Measurements from ENCODE around the gene SPIRE2.

- TF ChIP-seq, protein P1, sequence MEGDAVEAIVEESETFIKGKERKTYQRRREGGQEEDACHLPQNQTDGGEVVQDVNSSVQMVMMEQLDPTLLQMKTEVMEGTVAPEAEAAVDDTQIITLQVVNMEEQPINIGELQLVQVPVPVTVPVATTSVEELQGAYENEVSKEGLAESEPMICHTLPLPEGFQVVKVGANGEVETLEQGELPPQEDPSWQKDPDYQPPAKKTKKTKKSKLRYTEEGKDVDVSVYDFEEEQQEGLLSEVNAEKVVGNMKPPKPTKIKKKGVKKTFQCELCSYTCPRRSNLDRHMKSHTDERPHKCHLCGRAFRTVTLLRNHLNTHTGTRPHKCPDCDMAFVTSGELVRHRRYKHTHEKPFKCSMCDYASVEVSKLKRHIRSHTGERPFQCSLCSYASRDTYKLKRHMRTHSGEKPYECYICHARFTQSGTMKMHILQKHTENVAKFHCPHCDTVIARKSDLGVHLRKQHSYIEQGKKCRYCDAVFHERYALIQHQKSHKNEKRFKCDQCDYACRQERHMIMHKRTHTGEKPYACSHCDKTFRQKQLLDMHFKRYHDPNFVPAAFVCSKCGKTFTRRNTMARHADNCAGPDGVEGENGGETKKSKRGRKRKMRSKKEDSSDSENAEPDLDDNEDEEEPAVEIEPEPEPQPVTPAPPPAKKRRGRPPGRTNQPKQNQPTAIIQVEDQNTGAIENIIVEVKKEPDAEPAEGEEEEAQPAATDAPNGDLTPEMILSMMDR (IDR thresholded peaks at IDR 0.05) = no peak
- TF ChIP-seq POLR2A (IDR thresholded peaks at IDR 0.05) = peak in 1 of 2 donors; percentile 7
Observed at GRCh38 chr16:89863741-89864526, 35.7 kb downstream of the SPIRE2 start.
